Activated T-helper 17 cell treated with anti-CD3 and anti-CD28 coated beads, Interleukin-2, amount 50 U/mL, for 72 hours (primary cell): Measurements from ENCODE around the gene ROR2. TPM values are rescaled to one million over a fixed set of nuclear protein-coding genes. Genes with fewer than 3 reads are reported as not detected.
A peak's percentile ranks its signal among the peaks of the same experiment; 100 is the strongest.

Source experiments
- ATAC-seq: fragments of 150-1000 bp; cut with Tn5 transposase; replicated peaks from 2 replicates; pipeline ENCODE4 v1.10.0; 2021; ENCODE audit warnings: mild to moderate bottlenecking, moderate library complexity
- H3K27ac Mint-ChIP-seq: one replicate; pipeline ENCODE4 v1.8.0; 2022; ENCODE audit warnings: mixed read lengths
- H3K27me3 Mint-ChIP-seq: one replicate; pipeline ENCODE4 v1.8.0; 2022; ENCODE audit warnings: mixed read lengths
- H3K36me3 Mint-ChIP-seq: one replicate; pipeline ENCODE4 v1.8.0; 2022; ENCODE audit warnings: low read depth, mild to moderate bottlenecking, mixed read lengths
- H3K4me1 Mint-ChIP-seq: one replicate; pipeline ENCODE4 v1.8.0; 2022; ENCODE audit warnings: mixed read lengths
- H3K4me3 Mint-ChIP-seq: one replicate; pipeline ENCODE4 v1.8.0; 2022; ENCODE audit warnings: mild to moderate bottlenecking, mixed read lengths
- H3K9me3 Mint-ChIP-seq: one replicate; pipeline ENCODE4 v1.8.0; 2022; ENCODE audit warnings: mixed read lengths
- total RNA-seq, 2 donors: library from RNA; stranded (reverse); gene quantifications; one replicate each; pipeline ENCODE4 v1.2.3, GENCODE V29; 2022

ROR2 gene
- total RNA-seq, 2 donors from 2014 or later = 0.08 TPM; not detected in 1

GRCh38 chr9:91816356-91816755 lies 133.7 kb downstream of the ROR2 start:
- Mint-ChIP-seq H3K4me1 (no peaks in the 10 kb centered on the region), H3K27ac (no peak overlapping the region), H3K4me3 (no peak overlapping the region), H3K27me3 (peaks cover 3% of the 10 kb centered on the region), H3K9me3 (no peaks in the 10 kb centered on the region), H3K36me3 (no peaks in the 10 kb centered on the region)
- no peak for ATAC-seq

GRCh38 chr9:91815896-91816295 lies 134.1 kb downstream of the ROR2 start:
- H3K9me3 Mint-ChIP-seq = no peaks in the 10 kb centered on the region
- no peak overlapping the region for H3K27ac Mint-ChIP-seq
- no peak for ATAC-seq
- H3K27me3 Mint-ChIP-seq = peaks cover 3% of the 10 kb centered on the region
- H3K36me3 Mint-ChIP-seq = no peaks in the 10 kb centered on the region
- H3K4me3 Mint-ChIP-seq = no peak overlapping the region
- H3K4me1 Mint-ChIP-seq = no peaks in the 10 kb centered on the region

- H3K27me3 Mint-ChIP-seq = peaks cover 3% of the 10 kb centered on the region
- no peaks in the 10 kb centered on the region for H3K9me3 Mint-ChIP-seq
- no peaks in the 10 kb centered on the region for H3K4me1 Mint-ChIP-seq
- no peak overlapping the region for H3K27ac Mint-ChIP-seq
- H3K36me3 Mint-ChIP-seq = no peaks in the 10 kb centered on the region
- H3K4me3 Mint-ChIP-seq = no peak overlapping the region
- no peak for ATAC-seq
Measured at GRCh38 chr9:91814753-91815152, 135.3 kb downstream of the ROR2 start.

- Mint-ChIP-seq H3K4me1 (no peaks in the 10 kb centered on the region), H3K27me3 (peaks cover 3% of the 10 kb centered on the region), H3K4me3 (no peak overlapping the region), H3K9me3 (no peaks in the 10 kb centered on the region), H3K27ac (no peak overlapping the region), H3K36me3 (no peaks in the 10 kb centered on the region)
- ATAC-seq = no peak
Measured at GRCh38 chr9:91814201-91814600, 135.8 kb downstream of the ROR2 start.

- no peak overlapping the region for H3K27ac Mint-ChIP-seq
- H3K4me1 Mint-ChIP-seq = no peaks in the 10 kb centered on the region
- no peaks in the 10 kb centered on the region for H3K9me3 Mint-ChIP-seq
- no peak overlapping the region for H3K4me3 Mint-ChIP-seq
- ATAC-seq = no peak
- H3K36me3 Mint-ChIP-seq = no peaks in the 10 kb centered on the region
- H3K27me3 Mint-ChIP-seq = peaks cover 3% of the 10 kb centered on the region
Measured at GRCh38 chr9:91813176-91813795, 136.7 kb downstream of the ROR2 start.

GRCh38 chr9:91812191-91812590 lies 137.8 kb downstream of the ROR2 start:
- no peaks in the 10 kb centered on the region for H3K4me1 Mint-ChIP-seq
- ATAC-seq = no peak
- no peaks in the 10 kb centered on the region for H3K9me3 Mint-ChIP-seq
- peaks cover 3% of the 10 kb centered on the region for H3K27me3 Mint-ChIP-seq
- H3K27ac Mint-ChIP-seq = no peak overlapping the region
- no peaks in the 10 kb centered on the region for H3K36me3 Mint-ChIP-seq
- no peak overlapping the region for H3K4me3 Mint-ChIP-seq

GRCh38 chr9:91811024-91811909 lies 138.8 kb downstream of the ROR2 start:
- Mint-ChIP-seq H3K27ac (no peak overlapping the region), H3K4me3 (no peak overlapping the region), H3K4me1 (no peaks in the 10 kb centered on the region), H3K27me3 (peaks cover 3% of the 10 kb centered on the region), H3K36me3 (no peaks in the 10 kb centered on the region), H3K9me3 (no peaks in the 10 kb centered on the region)
- no peak for ATAC-seq

- Mint-ChIP-seq H3K27ac (no peak overlapping the region), H3K9me3 (no peaks in the 10 kb centered on the region), H3K27me3 (peaks cover 2% of the 10 kb centered on the region), H3K4me1 (peaks cover 2% of the 10 kb centered on the region), H3K36me3 (no peaks in the 10 kb centered on the region), H3K4me3 (no peak overlapping the region)
- no peak for ATAC-seq
Measured at GRCh38 chr9:91810286-91810905, 139.6 kb downstream of the ROR2 start.

- no peak for ATAC-seq
- Mint-ChIP-seq H3K9me3 (no peaks in the 10 kb centered on the region), H3K4me1 (peaks cover 3% of the 10 kb centered on the region), H3K27me3 (peaks cover 5% of the 10 kb centered on the region), H3K4me3 (no peak overlapping the region), H3K27ac (no peak overlapping the region), H3K36me3 (no peaks in the 10 kb centered on the region)
Measured at GRCh38 chr9:91809581-91810285, 140.3 kb downstream of the ROR2 start.

GRCh38 chr9:91807643-91808246 lies 142.3 kb downstream of the ROR2 start:
- Mint-ChIP-seq H3K27me3 (peaks cover 5% of the 10 kb centered on the region), H3K4me3 (no peak overlapping the region), H3K4me1 (peaks cover 3% of the 10 kb centered on the region), H3K27ac (no peak overlapping the region), H3K9me3 (no peaks in the 10 kb centered on the region), H3K36me3 (no peaks in the 10 kb centered on the region)
- ATAC-seq = no peak

GRCh38 chr9:91805031-91805430 lies 145.0 kb downstream of the ROR2 start:
- no peak overlapping the region for H3K27ac Mint-ChIP-seq
- peaks cover 3% of the 10 kb centered on the region for H3K4me1 Mint-ChIP-seq
- H3K9me3 Mint-ChIP-seq = no peaks in the 10 kb centered on the region
- peaks cover 5% of the 10 kb centered on the region for H3K27me3 Mint-ChIP-seq
- no peak overlapping the region for H3K4me3 Mint-ChIP-seq
- no peak for ATAC-seq
- H3K36me3 Mint-ChIP-seq = no peaks in the 10 kb centered on the region

GRCh38 chr9:91803970-91804752 lies 145.9 kb downstream of the ROR2 start:
- Mint-ChIP-seq H3K36me3 (no peaks in the 10 kb centered on the region), H3K9me3 (no peaks in the 10 kb centered on the region), H3K4me1 (peaks cover 8% of the 10 kb centered on the region), H3K27ac (no peak overlapping the region), H3K27me3 (peaks cover 5% of the 10 kb centered on the region), H3K4me3 (no peak overlapping the region)
- peak; percentile 72 for ATAC-seq

GRCh38 chr9:91803151-91803940 lies 146.7 kb downstream of the ROR2 start:
- peak; percentile 54 for ATAC-seq
- peaks cover 5% of the 10 kb centered on the region for H3K27me3 Mint-ChIP-seq
- H3K4me1 Mint-ChIP-seq = peaks cover 16% of the 10 kb centered on the region
- H3K9me3 Mint-ChIP-seq = no peaks in the 10 kb centered on the region
- peak overlapping the region; percentile 21 for H3K27ac Mint-ChIP-seq
- H3K4me3 Mint-ChIP-seq = no peak overlapping the region
- H3K36me3 Mint-ChIP-seq = no peaks in the 10 kb centered on the region
